KMS-11 (cell line): ENCODE results near the gene FOLR3.
"Not testable (repeated sequence)": the region's sequence is repeated elsewhere in the genome, so short reads cannot be mapped to it uniquely, and the experiment has no call there.

ENCODE experiments used
- H2AFZ ChIP-seq: fragments of 200-600 bp; sonication (generic); 2 replicates; pipeline ENCODE4 v1.6.1; 2016; ENCODE audit warnings: antibody characterized with exemption, mixed run types, low read depth
- H3K27ac ChIP-seq: fragments of 200-600 bp; sonication (generic); 2 replicates; pipeline ENCODE4 v1.6.1; 2016; ENCODE audit warnings: mild to moderate bottlenecking, mixed run types
- H3K27me3 ChIP-seq: fragments of 200-600 bp; sonication (generic); 2 replicates; pipeline ENCODE4 v1.6.1; 2017; ENCODE audit warnings: mild to moderate bottlenecking, low read depth, mixed run types, moderate library complexity; ENCODE audit not compliant: insufficient read depth
- H3K36me3 ChIP-seq: fragments of 200-600 bp; sonication (generic); 2 replicates; pipeline ENCODE4 v1.6.1; 2017; ENCODE audit warnings: mild to moderate bottlenecking, mixed run types; ENCODE audit not compliant: insufficient read depth
- H3K4me1 ChIP-seq: fragments of 200-600 bp; sonication (generic); 2 replicates; pipeline ENCODE4 v1.6.1; 2016; ENCODE audit warnings: mild to moderate bottlenecking, low read depth, mixed run types; ENCODE audit not compliant: poor library complexity, severe bottlenecking
- H3K4me2 ChIP-seq: fragments of 200-600 bp; sonication (generic); 2 replicates; pipeline ENCODE4 v1.7.0; 2016; ENCODE audit warnings: mild to moderate bottlenecking, mixed run types
- H3K4me3 ChIP-seq: fragments of 200-600 bp; sonication (generic); IDR thresholded peaks from 2 replicates; pipeline ENCODE4 v1.6.1; 2017; ENCODE audit warnings: low read depth, low read length, mixed read lengths; ENCODE audit not compliant: insufficient read depth
- H3K79me2 ChIP-seq: fragments of 200-600 bp; sonication (generic); 2 replicates; pipeline ENCODE4 v1.6.1; 2016; ENCODE audit warnings: low read depth, mixed run types; ENCODE audit not compliant: insufficient read depth
- H3K9ac ChIP-seq: fragments of 200-600 bp; sonication (generic); 2 replicates; pipeline ENCODE4 v1.6.1; 2016; ENCODE audit warnings: mild to moderate bottlenecking, mixed run types
- H4K20me1 ChIP-seq: fragments of 200-600 bp; sonication (generic); 2 replicates; pipeline ENCODE4 v1.6.1; 2016; ENCODE audit warnings: mild to moderate bottlenecking, mixed run types; ENCODE audit not compliant: insufficient read depth
- TF ChIP-seq, protein P1 (sequence below): fragments of 200-600 bp; sonication (generic); conservative IDR thresholded peaks from 2 replicates; pipeline ENCODE4 v1.6.1; 2017; ENCODE audit warnings: low read depth, mild to moderate bottlenecking, antibody characterized with exemption, low read length, moderate library complexity, mixed read lengths

FOLR3 gene

DNA sequence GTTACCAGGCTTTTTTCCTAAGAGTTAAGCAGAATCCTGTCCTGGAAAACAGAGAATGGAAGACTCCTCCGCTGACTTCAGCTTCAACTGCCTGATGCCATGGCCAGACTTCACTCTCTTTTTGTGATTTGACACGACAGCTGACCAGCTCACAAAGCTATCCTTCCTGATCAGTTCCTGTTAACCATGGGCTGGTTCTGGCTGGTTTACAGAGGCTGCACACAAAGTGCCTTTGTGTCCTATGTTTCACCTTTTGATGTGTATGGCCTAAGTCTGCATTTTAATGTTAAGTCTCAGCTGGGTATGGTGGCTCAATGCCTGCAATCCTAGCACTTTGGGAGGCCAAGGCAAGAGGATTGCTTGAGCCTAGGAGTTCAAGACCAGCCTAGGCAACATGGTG, 11.1 kb downstream of the FOLR3 start:
- Histone ChIP-seq H3K27ac (no peak overlapping the region), H4K20me1 (no peaks in the 10 kb centered on the region), H3K9ac (no peak overlapping the region), H3K4me3 (no peak overlapping the region), H2AFZ (no peak overlapping the region), H3K79me2 (no peaks in the 10 kb centered on the region), H3K4me2 (no peak overlapping the region), H3K27me3 (no peaks in the 10 kb centered on the region), H3K4me1 (peaks cover 4% of the 10 kb centered on the region), H3K36me3 (no peaks in the 10 kb centered on the region)
- TF ChIP-seq, protein P1, sequence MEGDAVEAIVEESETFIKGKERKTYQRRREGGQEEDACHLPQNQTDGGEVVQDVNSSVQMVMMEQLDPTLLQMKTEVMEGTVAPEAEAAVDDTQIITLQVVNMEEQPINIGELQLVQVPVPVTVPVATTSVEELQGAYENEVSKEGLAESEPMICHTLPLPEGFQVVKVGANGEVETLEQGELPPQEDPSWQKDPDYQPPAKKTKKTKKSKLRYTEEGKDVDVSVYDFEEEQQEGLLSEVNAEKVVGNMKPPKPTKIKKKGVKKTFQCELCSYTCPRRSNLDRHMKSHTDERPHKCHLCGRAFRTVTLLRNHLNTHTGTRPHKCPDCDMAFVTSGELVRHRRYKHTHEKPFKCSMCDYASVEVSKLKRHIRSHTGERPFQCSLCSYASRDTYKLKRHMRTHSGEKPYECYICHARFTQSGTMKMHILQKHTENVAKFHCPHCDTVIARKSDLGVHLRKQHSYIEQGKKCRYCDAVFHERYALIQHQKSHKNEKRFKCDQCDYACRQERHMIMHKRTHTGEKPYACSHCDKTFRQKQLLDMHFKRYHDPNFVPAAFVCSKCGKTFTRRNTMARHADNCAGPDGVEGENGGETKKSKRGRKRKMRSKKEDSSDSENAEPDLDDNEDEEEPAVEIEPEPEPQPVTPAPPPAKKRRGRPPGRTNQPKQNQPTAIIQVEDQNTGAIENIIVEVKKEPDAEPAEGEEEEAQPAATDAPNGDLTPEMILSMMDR = no peak

- Histone ChIP-seq H3K4me2 (no peak overlapping the region), H3K4me3 (no peak overlapping the region), H4K20me1 (no peaks in the 10 kb centered on the region), H2AFZ (no peak overlapping the region), H3K9ac (no peak overlapping the region), H3K27ac (no peak overlapping the region), H3K36me3 (no peaks in the 10 kb centered on the region), H3K79me2 (no peaks in the 10 kb centered on the region), H3K4me1 (no peaks in the 10 kb centered on the region), H3K27me3 (no peaks in the 10 kb centered on the region)
- TF ChIP-seq, protein P1 = no peak
Observed at GRCh38 chr11:72150882-72151281, 15.4 kb downstream of the FOLR3 start.

GRCh38 chr11:72153874-72154273, 18.3 kb downstream of the FOLR3 start:
- not testable (repeated sequence) for H3K4me1 ChIP-seq, H3K9ac ChIP-seq, H3K4me2 ChIP-seq, H3K27me3 ChIP-seq, H3K27ac ChIP-seq, H3K79me2 ChIP-seq, H4K20me1 ChIP-seq, H2AFZ ChIP-seq, H3K4me3 ChIP-seq, H3K36me3 ChIP-seq

DNA sequence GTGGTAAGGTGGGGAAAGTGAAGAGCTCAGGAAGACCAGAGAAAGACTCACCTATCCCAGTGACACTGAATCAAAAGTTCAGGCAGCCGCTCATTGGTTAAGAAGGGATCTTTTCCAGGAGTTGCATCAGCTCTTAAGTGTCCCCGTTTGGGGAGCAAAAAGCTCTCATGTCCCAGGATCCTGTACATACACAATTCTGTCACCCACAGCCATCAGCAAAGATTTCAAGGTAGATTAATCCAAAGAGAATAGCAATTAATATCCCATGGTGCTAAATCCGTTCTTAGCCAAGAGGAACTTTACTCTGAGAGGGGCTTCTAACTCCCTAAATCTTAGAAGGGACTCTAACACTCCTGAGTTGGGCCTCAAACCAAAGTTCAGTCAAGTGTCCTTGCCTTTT, 19.3 kb downstream of the FOLR3 start:
- no peak overlapping the region for H2AFZ ChIP-seq
- no peak overlapping the region for H3K27ac ChIP-seq
- no peaks in the 10 kb centered on the region for H3K27me3 ChIP-seq
- no peaks in the 10 kb centered on the region for H4K20me1 ChIP-seq
- no peaks in the 10 kb centered on the region for H3K36me3 ChIP-seq
- TF ChIP-seq, protein P1 = no peak
- no peak overlapping the region for H3K9ac ChIP-seq
- H3K4me2 ChIP-seq = no peak overlapping the region
- H3K79me2 ChIP-seq = no peaks in the 10 kb centered on the region
- no peaks in the 10 kb centered on the region for H3K4me1 ChIP-seq
- H3K4me3 ChIP-seq = no peak overlapping the region

DNA sequence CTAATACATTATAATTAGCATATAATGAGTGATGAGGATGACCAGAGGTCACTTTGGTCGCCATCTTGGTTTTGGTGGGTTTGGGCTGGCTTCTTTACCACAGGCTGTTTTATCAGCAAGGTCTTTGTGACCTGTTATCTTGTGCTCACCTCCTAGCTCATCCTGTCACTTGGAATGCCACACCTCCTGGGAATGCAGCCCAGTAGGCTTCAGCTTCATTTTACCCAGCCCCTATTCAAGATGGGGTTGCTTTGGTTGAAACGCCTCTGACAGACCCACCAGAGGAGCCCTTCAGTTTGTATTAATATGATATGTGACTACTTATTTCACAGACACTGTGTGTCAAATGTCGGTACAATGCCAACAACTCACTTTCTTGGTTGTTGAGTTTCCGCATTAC, 20.2 kb downstream of the FOLR3 start:
- no peak overlapping the region for H3K4me3 ChIP-seq
- no peaks in the 10 kb centered on the region for H3K4me1 ChIP-seq
- H3K27me3 ChIP-seq = no peaks in the 10 kb centered on the region
- H3K27ac ChIP-seq = no peak overlapping the region
- H3K4me2 ChIP-seq = no peak overlapping the region
- H4K20me1 ChIP-seq = no peaks in the 10 kb centered on the region
- H3K36me3 ChIP-seq = no peaks in the 10 kb centered on the region
- H3K9ac ChIP-seq = no peak overlapping the region
- TF ChIP-seq, protein P1 = no peak
- H2AFZ ChIP-seq = no peak overlapping the region
- no peaks in the 10 kb centered on the region for H3K79me2 ChIP-seq
